ENCODE results near the gene PSMD14. TPM values are rescaled to one million over a fixed set of nuclear protein-coding genes. Genes with fewer than 3 reads are reported as not detected.

PSMD14 gene
- total RNA-seq, 2 donors from 2014 or later: 25.3 to 33.3 TPM

DNA sequence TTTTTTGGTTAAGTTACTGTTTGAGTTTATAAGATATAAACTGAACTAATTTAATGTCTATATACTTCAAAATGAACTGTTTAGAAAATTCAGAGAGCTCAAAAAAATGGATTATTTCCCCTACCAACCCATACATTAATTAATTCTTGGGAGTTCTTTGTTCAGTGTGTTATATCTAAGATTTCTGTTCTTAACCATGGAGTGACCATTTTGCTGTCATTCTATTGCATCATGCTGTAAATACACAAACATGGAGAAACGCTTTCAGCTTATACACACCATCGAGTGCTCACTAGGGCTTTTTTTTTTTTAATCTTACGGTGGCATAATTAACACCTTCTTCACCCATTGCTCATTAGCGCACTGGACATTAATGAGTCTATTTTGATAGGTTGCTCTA is 74.5 kb downstream of the PSMD14 start:
- Histone ChIP-seq H3K36me3 (peaks cover 12% of the 10 kb centered on the region), H3K4me1 (no peaks in the 10 kb centered on the region), H3K4me3 (no peak overlapping the region), H3K9me3 (no peaks in the 10 kb centered on the region), H3K27me3 (no peaks in the 10 kb centered on the region), H3K27ac (no peak overlapping the region)
- TF ChIP-seq, protein P1, sequence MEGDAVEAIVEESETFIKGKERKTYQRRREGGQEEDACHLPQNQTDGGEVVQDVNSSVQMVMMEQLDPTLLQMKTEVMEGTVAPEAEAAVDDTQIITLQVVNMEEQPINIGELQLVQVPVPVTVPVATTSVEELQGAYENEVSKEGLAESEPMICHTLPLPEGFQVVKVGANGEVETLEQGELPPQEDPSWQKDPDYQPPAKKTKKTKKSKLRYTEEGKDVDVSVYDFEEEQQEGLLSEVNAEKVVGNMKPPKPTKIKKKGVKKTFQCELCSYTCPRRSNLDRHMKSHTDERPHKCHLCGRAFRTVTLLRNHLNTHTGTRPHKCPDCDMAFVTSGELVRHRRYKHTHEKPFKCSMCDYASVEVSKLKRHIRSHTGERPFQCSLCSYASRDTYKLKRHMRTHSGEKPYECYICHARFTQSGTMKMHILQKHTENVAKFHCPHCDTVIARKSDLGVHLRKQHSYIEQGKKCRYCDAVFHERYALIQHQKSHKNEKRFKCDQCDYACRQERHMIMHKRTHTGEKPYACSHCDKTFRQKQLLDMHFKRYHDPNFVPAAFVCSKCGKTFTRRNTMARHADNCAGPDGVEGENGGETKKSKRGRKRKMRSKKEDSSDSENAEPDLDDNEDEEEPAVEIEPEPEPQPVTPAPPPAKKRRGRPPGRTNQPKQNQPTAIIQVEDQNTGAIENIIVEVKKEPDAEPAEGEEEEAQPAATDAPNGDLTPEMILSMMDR (IDR thresholded peaks at IDR 0.05): no peak
- DNase-seq (ENCODE audit: low spot score): no peak

DNA sequence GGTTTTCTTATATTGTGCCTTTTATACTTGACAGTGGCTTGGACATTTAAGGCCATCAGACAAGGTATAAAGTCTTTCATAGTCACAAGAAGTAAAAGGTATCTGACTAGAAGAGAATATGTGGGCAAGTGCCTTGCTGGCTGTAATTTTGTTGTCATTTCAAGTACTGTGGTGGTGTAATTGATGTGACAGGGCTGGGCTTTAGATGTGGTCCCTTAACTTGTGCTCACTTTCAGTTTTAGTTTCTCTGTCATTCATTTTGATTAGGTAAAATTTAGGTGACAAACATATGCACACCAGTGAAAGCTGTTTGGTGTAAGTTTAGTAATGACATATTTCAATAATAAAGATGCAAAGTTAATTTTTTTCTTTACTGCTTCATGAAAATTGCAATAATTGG is 76.6 kb downstream of the PSMD14 start:
- Histone ChIP-seq H3K4me3 (no peak overlapping the region), H3K4me1 (no peaks in the 10 kb centered on the region), H3K9me3 (no peaks in the 10 kb centered on the region), H3K27ac (no peak overlapping the region), H3K27me3 (no peaks in the 10 kb centered on the region), H3K36me3 (peaks cover 12% of the 10 kb centered on the region)
- TF ChIP-seq, protein P1 (IDR thresholded peaks at IDR 0.05): no peak
- no peak for DNase-seq (ENCODE audit: low spot score)

DNA sequence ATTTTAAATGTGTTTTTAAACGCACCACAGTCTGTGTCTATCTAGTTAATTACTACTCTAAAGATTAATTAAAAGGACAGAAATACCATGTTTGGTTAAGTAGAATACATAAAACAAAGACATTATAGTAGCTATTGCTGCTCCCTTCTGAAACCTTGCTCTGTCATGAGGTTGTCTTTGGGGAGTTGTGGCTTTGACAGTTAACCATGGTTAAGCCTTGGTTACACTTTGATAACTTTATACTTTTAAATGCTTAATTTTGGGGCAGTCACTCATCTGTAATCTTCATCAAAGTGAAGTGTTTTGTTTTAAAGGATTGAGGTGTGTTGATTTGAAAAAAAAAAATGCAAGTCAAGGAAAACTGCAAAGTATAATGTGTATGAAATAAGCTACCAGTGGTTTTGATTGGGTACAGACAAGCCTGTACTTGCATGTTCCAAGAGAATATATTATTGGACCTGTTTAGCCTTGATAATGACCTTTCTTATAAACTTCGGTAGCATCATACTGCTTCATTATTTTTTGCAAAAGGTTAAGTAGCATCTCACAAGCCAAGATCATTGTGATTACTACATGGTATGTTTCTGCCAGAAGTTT is 78.1 kb downstream of the PSMD14 start:
- H3K9me3 ChIP-seq: no peaks in the 10 kb centered on the region
- no peak overlapping the region for H3K4me3 ChIP-seq
- H3K27ac ChIP-seq: no peak overlapping the region
- peaks cover 12% of the 10 kb centered on the region for H3K36me3 ChIP-seq
- no peaks in the 10 kb centered on the region for H3K4me1 ChIP-seq
- no peaks in the 10 kb centered on the region for H3K27me3 ChIP-seq
- no peak for DNase-seq (ENCODE audit: low spot score)
- TF ChIP-seq, protein P1 (IDR thresholded peaks at IDR 0.05): no peak

DNA sequence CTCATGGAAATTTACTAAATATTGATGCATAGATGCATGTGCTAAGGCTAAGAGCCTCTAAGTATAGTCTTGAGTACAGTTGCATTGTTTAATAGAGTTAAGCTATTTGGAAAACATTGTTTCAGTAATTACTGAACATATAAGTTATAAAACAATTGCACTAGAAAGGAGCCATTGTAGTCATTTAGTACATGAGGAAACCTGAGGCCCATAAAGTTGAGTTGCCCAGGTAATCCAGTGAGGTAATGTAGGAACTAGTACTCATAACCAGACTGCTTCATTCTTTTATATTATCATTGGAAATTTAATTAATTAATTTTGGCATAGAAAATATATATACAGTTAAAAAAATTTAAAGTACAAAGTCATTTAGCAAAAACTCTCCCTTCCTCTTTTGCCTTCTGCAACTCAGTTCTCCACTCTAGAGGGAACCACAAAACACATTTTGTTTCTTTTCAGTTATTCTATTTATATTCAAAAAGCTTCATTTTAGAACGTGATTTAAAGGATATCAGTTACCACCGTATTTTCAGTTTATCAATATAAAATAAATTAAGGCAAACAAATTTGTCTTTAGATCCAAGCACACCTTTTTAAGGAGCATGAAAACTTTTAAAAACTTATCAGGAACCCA is 80.0 kb downstream of the PSMD14 start:
- Histone ChIP-seq H3K27ac (no peak overlapping the region), H3K4me1 (no peaks in the 10 kb centered on the region), H3K36me3 (peaks cover 12% of the 10 kb centered on the region), H3K27me3 (no peaks in the 10 kb centered on the region), H3K4me3 (no peak overlapping the region), H3K9me3 (no peaks in the 10 kb centered on the region)
- TF ChIP-seq, protein P1 (IDR thresholded peaks at IDR 0.05): no peak
- DNase-seq (ENCODE audit: low spot score): no peak

DNA sequence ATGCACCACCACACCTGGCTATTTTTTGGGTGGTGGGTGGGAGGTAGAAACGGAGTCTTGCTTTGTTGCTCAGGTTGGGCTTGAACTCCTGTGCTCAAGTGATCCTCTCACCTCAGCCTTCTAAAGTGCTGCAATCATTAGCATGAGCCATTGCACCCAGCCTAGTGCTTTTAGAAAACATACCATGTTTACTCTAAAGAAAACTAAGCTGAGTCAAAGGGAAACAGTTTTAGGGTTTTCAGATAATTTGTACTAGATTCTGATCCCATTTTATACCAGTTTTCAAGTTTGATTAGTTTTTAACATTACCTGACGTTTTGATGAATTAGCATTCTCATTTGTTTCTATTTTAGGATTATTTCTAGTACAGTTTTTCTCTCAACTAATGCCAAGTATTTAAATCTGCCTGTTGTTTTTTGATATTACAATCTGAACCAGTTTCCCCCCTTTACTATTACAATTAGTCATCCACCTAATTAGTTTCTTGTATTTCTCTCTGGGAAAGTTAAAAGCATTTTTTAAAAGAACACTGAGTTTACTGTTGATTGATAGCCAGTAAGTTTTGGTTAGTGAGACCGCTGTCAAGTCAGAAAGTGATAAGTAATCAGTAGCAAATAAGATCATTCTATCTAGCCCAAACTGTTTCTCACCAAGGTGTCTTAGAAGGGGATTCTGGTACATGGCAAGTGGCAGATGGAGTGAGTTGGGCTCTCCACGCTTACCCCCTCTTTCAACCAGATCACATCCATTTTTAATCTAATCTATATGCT is 83.7 kb downstream of the PSMD14 start:
- no peaks in the 10 kb centered on the region for H3K9me3 ChIP-seq
- no peak for DNase-seq (ENCODE audit: low spot score)
- H3K36me3 ChIP-seq: peaks cover 28% of the 10 kb centered on the region
- no peak overlapping the region for H3K4me3 ChIP-seq
- H3K27me3 ChIP-seq: no peaks in the 10 kb centered on the region
- H3K27ac ChIP-seq: no peak overlapping the region
- TF ChIP-seq, protein P1 (IDR thresholded peaks at IDR 0.05): no peak
- H3K4me1 ChIP-seq: no peaks in the 10 kb centered on the region

Measured in right atrium auricular region (tissue), 2 donors.